Fibroblast of skin of abdomen (primary cell): ENCODE measurements around the gene SLC6A11.
A peak's percentile ranks its signal among the peaks of the same experiment; 100 is the strongest.

Experiments
- DNase-seq: peaks from one replicate; pipeline ENCODE4 v3.0.0-alpha.2; 2013

Gene SLC6A11

DNA sequence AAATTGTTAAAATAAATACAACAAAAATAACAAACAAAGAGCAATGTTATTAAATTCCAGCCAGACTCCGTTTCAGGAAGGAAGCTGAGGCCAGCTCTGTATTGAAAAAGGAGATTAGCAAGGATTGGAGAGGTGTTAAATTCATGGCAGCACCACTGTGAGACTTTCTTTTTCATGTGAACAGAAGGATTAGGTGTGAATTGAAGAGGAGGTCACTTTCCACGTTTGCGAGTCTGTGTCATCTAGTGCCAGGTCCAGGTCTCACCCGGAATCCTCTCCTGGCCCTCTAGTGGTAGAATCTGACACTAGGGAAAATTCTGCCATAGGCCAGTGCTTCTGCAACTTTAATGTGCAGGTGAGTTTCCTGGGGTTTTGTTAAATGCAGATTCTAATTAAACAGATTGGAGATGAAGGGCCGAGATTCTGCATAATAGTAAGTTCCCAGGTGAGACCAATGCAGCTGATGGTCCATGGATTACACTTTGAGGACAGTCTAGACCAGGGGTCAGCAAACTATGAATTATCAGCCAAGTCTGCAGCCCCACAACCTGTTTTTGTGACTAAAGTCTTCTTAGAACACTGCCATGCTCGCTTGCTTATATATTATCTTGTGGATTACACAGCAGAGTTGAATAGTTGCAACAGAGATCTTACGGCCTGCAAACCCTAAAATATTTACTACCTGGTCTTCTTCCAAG is 167.3 kb downstream of the SLC6A11 start:
- DNase-seq = peak; percentile 24

DNA sequence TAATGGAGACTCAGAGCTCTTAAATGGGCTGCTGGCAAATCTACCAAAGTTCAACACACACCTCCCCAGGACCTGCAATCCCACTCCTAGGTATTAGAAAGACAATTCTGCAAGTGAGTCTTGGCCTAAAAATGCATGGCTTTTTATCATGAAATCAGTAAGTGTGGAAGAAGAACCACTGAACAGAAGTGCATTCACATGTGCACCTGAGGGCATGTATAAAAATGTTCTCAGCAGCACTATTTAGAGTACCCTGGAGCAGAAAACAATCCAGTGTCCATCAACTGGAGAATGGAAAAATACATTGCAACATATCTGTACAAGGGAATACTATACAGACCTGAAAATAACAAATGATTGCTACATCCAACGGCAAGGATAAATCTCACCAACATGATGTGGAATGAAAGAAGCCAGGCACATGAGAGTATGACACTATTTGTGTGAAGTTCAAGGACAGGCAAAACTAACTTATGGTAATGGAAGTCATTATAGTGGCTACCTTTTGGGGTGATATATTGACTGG is 168.4 kb downstream of the SLC6A11 start:
- no peak for DNase-seq

- DNase-seq = no peak
Measured at GRCh38 chr3:10985181-10985580, 169.2 kb downstream of the SLC6A11 start.

DNA sequence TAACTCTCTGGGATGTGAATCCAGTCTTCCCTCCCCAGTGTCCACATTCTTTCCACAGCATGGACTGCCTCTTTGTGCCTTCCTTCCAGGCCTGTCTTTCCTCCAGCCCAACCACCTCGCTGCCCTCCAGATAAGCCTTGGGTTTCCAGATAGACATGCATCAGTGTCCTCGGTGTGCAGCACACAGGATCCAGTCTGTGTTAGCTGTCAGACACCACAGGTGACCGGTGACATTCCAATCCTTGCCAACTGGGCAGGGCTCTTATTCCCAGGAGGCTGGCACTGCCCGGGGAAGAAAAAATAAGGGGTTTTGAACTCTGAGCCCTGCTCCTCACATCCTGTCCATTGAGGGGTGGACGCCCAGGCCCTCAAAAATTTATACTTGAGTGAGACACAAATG is 170.6 kb downstream of the SLC6A11 start:
- no peak for DNase-seq

DNA sequence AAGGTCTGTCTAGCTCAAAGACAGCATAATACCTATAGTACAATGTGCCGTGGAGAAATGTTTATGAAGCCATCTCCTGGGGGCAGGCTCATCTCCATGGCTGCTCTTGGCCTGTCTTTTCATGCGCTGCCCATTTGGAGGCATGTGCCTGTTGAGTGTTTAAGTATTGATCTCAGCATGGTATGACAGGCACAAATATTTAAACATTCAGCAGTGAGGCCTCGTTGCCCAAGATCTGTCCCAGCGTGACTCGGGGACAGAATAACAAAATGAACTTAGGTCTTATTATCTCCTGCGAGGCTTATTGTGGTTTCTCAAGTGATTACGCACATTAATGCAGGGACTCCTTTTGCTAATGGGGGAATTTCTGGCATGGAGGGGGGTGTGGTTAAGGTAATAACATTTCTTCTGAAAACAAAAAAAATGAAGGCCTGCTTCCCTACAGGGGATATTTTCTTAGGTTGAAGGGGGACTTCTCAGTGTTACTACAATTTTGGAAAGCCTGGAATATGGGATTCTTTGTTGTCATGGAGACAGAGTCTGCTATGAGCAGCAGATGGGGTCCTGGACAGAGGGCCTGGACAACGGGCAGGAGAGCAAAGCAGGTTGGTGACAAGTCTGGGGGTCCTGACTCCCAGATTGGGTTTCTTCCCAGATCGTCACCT is 172.1 kb downstream of the SLC6A11 start:
- DNase-seq = no peak

DNA sequence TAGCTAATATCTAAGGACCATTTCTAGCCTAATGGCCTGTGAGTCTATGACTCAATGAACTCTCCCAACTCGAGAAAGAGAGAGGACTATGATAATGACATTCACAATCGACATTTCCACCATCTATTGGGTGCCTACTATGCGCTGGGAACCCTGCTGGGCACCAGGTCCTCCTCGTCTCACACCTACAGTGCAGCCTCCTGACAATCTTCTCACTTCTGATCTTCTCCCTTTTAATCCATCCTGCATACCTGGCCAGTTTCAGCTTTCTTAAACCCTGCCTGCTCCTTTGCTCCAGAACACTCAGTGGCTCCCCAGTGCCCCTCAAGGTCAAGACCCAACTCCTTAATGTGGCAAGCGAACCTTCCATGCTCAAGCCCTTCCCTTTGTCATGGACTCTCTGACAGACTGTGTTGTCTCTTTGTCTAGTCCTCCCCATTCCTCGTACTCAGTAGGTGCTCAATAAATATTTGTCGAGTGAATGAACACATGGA is 173.0 kb downstream of the SLC6A11 start:
- no peak for DNase-seq
